SW 1271 (cell line): ENCODE data around the gene STIM2.
A peak's percentile ranks its signal among the peaks of the same experiment; 100 is the strongest.
"Not testable (repeated sequence)": the region's sequence is repeated elsewhere in the genome, so short reads cannot be mapped to it uniquely, and the experiment has no call there.

Experiments
- DNase-seq, 2 experiments: peaks; one replicate each; lab custom pipeline; 2025; lab: John Stamatoyannopoulos, UW

The STIM2 gene

DNA sequence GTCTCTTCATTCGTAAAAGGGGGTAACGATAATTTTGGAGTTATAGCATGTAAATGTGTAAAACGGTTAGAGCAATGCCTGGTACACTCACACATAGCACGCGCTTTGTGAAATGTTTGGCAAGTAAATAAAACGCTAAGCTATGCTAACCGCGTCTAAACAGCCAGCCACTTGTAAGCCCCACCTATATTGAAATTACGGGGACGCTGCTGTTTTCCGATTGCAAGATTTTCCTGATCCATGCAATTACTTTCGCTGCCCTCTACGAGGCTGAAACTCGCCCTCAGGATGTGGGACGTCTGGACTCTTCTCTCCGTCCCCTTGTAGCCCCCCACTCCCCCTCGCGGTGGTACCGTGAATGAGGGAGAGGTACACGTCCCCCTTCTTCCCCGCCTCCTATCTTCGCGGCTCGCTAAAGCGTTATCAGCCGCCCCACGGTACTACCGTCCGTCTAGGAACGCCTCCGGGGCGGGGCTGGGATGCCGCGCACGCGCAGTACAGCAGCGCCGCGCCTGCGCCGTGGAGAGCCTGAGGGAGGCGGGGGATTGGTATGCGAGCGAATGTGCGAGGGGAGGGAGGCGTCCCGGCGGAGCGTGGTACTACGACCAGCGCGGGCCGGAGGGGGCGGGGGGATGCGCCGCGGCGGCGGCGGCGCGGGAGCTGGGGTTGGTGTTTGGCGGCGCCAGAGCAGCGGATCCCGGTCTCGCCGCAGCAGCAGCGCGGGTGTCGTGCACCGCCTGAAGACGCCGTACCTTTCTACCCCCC is at the start of gene STIM2:
Gene STIM2, plus strand, starts transcription at position 685 of the 765 bp plus-strand sequence.
- DNase-seq: peak; percentile 83 to 92

GRCh38 chr4:26811571-26811970 is 49.1 kb upstream of the STIM2 start:
- not testable (repeated sequence) for DNase-seq

DNA sequence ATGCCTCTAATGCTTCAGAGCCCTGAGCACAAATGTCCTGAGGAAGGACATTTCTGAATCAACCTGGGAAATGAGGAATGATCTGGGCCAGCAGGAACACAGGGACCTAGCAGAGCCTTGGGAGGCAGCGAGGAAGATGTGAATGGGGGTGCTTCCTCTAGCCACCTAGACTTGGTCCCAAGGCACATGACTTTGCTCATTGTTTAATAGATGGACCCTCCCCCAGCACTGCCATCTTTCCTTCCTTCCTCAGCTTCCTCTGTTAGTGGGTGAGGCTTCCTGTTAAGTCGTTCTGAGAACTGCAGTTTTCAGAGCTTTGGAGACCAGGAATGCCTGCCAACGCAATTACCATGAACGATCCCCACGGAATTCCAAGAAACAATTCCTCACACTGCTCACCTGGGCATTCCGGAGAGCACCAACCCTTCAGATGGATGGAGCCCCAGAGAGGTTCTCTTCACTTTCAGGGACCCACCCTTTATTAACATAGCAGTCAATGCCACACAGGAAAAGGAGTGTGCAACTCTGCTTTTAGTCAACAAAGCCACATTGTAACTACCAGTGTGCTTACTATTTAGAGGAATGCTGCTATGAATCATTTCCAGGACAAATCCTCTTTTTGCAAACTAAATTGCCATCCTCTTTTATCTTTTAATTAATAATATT is 48.5 kb upstream of the STIM2 start:
- no peak for DNase-seq

DNA sequence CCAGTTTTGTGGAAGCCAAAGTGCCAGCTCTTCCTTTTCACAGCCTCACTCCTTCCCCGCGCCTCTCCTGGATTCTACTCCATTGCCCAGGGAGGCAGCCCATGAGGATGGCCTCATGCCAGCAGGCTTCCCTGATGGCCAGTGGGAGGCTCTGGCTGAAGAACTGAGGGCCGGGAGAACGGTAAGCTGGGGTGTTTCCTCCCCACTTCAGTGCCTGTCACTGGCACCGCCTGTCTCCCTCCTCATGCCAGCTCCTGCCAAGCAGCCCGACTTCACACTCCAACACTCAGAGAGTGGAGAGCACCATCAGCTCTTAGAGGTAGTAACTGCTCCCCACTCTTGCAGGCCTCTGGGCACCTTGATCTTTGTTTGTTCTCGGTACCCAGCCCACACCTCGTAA is 46.9 kb upstream of the STIM2 start:
- DNase-seq: no peak

DNA sequence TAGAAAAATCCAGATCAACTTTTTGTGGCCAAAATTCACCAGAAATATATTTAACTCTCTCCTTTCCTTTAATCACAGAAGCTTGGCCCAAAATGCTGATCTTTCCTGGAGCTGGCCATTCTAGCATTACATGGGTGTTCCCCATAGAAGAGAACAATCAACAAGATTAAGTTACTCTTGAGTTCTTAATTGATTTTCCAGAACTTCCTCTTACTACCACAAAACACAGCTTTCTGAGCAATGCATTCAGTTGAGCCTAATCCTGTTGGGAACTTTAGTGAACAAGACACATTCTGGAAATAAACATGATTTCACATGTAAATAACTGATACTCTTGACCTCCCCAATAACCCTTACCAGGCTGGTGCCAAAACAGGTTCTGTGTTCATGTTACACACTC is 45.4 kb upstream of the STIM2 start:
- no peak for DNase-seq

DNA sequence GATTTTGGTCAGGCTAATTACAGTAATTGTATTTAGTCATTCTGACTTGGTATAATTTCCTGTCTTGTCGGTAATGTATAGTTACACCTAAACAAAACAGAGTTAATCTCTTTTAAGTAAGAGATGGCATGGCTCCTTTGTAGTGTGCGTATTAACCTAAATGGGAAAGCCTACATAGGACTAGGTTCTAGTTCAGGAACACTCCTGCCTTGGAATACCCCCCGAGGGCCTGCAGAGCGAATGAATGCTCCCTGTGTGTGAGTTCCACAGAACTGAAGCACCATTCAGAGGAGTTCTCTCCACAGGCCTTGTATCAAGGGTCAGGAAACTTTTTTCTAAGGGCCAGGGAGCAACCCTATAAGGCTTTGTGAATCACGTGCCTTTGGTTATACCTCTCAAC is 44.9 kb upstream of the STIM2 start:
- no peak for DNase-seq

DNA sequence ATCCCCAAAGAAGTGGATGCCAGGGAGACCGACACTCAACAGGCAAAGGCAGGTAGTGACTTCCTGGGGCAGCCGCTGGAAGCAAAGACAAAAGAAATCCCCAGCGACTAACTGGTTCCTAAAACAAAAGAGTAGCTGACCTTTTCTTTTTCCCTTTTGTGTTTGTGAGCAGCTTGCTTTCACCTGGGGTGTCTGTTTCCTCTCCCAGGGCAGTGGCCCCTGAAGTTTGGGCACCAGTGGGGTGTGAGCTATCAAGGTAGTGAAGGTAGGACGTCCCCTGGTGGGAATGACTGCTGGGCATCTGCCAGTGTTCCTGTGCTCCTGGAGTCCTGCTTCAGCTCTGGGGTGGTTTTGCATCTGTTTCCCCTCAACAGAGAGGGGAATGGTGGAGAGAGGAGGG is 41.6 kb upstream of the STIM2 start:
- no peak for DNase-seq

- no peak for DNase-seq
Observed at GRCh38 chr4:26819478-26820095, 41.1 kb upstream of the STIM2 start.

GRCh38 chr4:26820346-26820745 is 40.3 kb upstream of the STIM2 start:
- no peak for DNase-seq

GRCh38 chr4:26821031-26821430 is 39.6 kb upstream of the STIM2 start:
- DNase-seq: no peak

DNA sequence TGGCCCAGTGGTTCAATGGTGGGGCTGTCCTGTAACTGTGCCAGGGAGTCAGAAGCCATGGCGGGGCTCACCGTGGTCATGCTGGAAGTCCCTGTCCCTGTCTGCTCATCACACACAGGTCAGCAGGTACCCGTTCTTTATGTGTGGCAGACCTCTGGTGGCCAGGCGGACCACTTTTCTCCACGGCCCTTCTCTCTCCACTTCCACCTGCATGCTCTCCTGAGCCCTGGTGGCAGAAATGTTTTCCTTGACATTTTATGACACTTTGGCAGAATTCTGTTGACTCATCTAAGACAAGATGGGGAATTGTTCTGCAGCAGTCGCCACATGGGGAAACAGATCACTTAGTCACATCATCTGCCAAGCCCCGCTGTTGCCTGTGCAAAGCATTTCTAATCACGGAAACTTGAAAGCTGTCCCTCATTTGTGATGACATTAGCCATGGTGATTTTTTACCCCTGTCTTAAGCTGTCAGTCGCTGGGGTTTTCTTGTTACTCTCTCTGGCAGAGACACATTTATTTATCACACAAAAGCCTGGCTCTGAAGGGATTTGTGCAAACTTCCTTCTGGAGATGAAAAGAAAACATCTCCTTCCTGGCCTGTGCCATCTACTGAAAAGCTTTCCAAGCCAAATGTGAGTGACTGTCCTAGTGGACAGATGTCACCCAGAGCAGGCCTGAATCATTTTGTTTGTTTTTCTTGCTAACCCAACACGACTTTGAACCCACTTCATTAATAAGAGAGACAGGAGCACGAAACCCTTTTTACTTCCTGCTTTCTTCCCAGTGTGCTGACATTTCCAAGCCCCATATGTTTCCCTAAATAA is 38.8 kb upstream of the STIM2 start:
- no peak for DNase-seq

DNA sequence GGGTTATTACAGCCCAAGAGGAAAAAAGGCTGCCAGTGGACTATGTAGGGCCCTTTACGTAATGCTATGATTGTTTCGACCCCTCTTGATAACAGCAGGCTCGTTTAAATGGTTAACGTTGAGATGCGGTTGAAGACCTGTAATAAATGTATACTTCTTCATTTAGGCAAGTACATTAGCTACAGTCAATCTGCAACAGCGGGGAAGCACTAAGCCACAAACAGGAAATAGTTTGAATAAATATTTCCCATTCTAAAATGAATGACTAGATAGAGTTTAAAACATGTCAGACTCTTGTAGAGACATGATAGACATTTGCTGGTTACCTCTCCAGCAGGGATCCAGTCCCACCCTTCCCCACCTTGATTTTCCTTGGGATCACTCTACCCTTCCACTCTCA is 38.1 kb upstream of the STIM2 start:
- DNase-seq: no peak

DNA sequence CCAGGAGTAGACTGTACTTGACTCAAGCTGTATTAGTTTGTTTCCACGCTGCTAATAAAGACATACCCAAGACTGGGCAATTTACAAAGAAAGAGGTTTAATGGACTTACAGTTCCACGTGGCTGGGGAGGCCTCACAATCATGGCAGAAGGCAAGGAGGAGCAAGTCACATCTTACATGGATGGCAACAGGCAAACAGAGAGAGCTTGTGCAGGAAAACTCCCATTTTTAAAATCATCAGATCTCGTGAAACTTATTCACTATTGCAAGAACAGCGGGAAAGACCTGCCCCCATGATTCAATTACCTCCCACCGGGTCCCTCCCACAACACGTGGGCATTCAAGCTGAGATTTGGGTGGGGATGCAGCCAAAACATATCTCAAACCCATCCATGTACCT is 37.7 kb upstream of the STIM2 start:
- not testable (repeated sequence) for DNase-seq

- DNase-seq: no peak
Observed at GRCh38 chr4:26823583-26823982, 37.1 kb upstream of the STIM2 start.

DNA sequence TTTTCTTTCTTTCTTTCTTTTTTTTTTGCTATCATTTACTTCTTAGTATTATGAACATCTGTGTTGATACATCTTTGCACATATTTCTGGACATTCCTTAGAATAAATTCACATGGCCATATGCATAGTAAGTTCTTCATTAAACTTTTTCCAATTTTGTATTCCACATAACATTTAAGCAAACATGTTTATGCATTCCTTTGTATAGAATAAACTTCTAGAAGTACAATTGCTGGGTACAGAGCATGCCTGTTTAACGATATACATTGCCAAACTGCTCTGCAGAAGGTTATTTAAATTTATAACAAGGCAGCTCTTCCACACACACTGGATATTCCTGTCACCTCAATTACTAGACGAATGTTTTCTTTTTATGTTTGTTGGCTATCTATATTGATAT is 36.0 kb upstream of the STIM2 start:
- no peak for DNase-seq

- DNase-seq: no peak
Observed at GRCh38 chr4:26826721-26827120, 33.9 kb upstream of the STIM2 start.

GRCh38 chr4:26827336-26827735 is 33.3 kb upstream of the STIM2 start:
- not testable (repeated sequence) for DNase-seq

- no peak for DNase-seq
Observed at GRCh38 chr4:26827798-26828197, 32.8 kb upstream of the STIM2 start.

DNA sequence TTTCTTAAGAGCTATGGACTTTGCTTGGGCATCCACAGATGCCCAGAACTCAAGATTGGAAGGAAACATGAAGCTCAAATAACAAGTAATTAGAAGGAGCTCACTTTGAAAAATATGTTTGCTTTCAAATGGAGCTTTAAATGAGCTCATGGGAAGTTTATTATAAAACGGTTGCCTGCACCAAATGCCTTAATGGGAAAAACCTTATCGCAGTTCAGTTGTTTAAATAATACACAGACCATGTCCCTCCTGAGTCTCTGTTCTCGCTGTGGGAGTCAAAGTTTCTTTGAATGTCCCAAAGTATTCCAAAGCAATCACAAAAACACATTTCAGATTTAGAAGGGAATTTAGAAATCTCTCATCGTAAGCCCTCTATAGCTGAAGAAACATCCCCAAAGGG is 31.6 kb upstream of the STIM2 start:
- DNase-seq: no peak

DNA sequence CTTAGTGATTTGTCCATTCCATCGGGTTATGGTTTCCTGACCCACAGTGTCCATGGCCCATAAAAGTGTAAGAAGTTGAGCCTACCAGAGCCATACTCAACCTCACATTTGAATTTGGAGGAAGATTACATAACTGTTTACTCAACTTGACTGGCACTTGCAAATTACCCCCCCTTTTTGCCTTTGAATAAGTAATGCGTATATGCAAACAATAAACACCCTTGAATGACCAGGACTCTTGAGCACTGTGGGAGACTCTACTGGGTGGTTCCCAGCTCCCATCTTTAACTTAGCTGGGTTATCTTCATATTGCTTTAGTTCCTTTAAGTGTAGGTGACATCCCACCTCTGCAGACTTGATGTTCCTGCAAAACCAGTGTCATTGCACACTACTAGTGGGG is 30.6 kb upstream of the STIM2 start:
- DNase-seq: no peak

- DNase-seq: no peak
Observed at GRCh38 chr4:26830701-26831100, 29.9 kb upstream of the STIM2 start.

DNA sequence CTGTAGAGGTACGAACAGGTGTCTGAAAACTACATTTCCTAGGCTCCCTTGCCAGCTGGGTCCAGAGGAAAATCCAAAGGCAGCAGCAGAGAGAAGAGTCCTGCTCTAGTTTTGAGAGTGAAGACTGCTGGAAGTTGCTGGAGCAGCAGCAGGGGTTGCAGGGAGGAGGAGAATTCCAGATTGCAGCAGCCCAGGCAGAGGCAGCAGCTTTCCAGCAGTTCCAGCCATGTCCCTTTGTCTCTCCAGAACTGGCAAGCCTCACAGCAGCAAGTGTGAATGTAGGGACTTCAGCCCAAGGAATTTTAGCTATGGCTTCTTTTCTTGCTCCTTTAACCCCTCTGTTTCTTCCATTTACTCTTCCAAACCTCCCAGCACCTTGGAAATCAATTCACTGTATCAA is 24.1 kb upstream of the STIM2 start:
- DNase-seq: no peak
